SJSA1 (cell line): Measurements from ENCODE around the gene HMGCS2. TPM values are rescaled to one million over a fixed set of nuclear protein-coding genes. Genes with fewer than 3 reads are reported as not detected.

Source experiments
- DNase-seq, 2 experiments: peaks; one replicate each; pipeline ENCODE4 v3.0.0-alpha.2; 2015 to 2020; ENCODE audit warnings: low spot score in 2 of 2, low read depth in 1 of 2
- H3K27ac ChIP-seq: fragments of 250-450 bp; sonication (Bioruptor Pico); 2 replicates; pipeline ENCODE4 v1.5.1; 2020; ENCODE audit warnings: mild to moderate bottlenecking, moderate library complexity
- H3K27me3 ChIP-seq: fragments of 250-450 bp; sonication (Bioruptor Pico); replicated peaks from 2 replicates; pipeline ENCODE4 v1.5.1; 2020; ENCODE audit warnings: mild to moderate bottlenecking, moderate library complexity
- H3K36me3 ChIP-seq: fragments of 250-450 bp; sonication (Bioruptor Pico); 2 replicates; pipeline ENCODE4 v1.5.1; 2020; ENCODE audit warnings: mild to moderate bottlenecking
- H3K4me1 ChIP-seq: fragments of 250-450 bp; sonication (Bioruptor Pico); replicated peaks from 2 replicates; pipeline ENCODE4 v1.6.1; 2021; ENCODE audit warnings: mild to moderate bottlenecking
- H3K4me3 ChIP-seq: fragments of 250-450 bp; sonication (Bioruptor Pico); 2 replicates; pipeline ENCODE4 v1.5.1; 2020; ENCODE audit warnings: mild to moderate bottlenecking
- H3K9me3 ChIP-seq: fragments of 250-450 bp; sonication (Bioruptor Pico); replicated peaks from 2 replicates; pipeline ENCODE4 v1.5.1; 2020; ENCODE audit warnings: mild to moderate bottlenecking
- total RNA-seq: library from RNA; depleted of rRNA; stranded (reverse); fragments of >200 nt; shearing (Covaris generic); gene quantifications from 2 replicates; pipeline ENCODE4 v1.2.3, GENCODE V29; 2014

Gene HMGCS2
- total RNA-seq, 1 experiment from 2014 or later, result not detected

- DNase-seq, result no peak
- Histone ChIP-seq H3K27me3 (no peaks in the 10 kb centered on the region), H3K9me3 (0 out of 2 replicates have a peak, but pooled peaks cover 1% of the 10 kb centered on the region), H3K4me3 (no peak overlapping the region), H3K27ac (no peak overlapping the region), H3K36me3 (0 out of 2 replicates have a peak, but pooled peaks cover under 1% of the 10 kb centered on the region), H3K4me1 (no peaks in the 10 kb centered on the region)
Observed at GRCh38 chr1:119740896-119741780, 27.6 kb downstream of the HMGCS2 start.

- H3K4me3 ChIP-seq, result no peak overlapping the region
- no peaks in the 10 kb centered on the region for H3K4me1 ChIP-seq
- H3K36me3 ChIP-seq, result 0 out of 2 replicates have a peak, but pooled peaks cover 2% of the 10 kb centered on the region
- DNase-seq, result no peak
- H3K27me3 ChIP-seq, result no peaks in the 10 kb centered on the region
- H3K9me3 ChIP-seq, result no peaks in the 10 kb centered on the region
- no peak overlapping the region for H3K27ac ChIP-seq
Observed at GRCh38 chr1:119740261-119740660, 28.4 kb downstream of the HMGCS2 start.

GRCh38 chr1:119739150-119739549 lies 29.6 kb downstream of the HMGCS2 start:
- DNase-seq, result no peak
- Histone ChIP-seq H3K27me3 (no peaks in the 10 kb centered on the region), H3K4me3 (no peak overlapping the region), H3K4me1 (no peaks in the 10 kb centered on the region), H3K27ac (no peak overlapping the region), H3K9me3 (no peaks in the 10 kb centered on the region), H3K36me3 (0 out of 2 replicates have a peak, but pooled peaks cover 2% of the 10 kb centered on the region)

- Histone ChIP-seq H3K9me3 (no peaks in the 10 kb centered on the region), H3K27ac (no peak overlapping the region), H3K27me3 (no peaks in the 10 kb centered on the region), H3K4me1 (no peaks in the 10 kb centered on the region), H3K36me3 (0 out of 2 replicates have a peak, but pooled peaks cover 2% of the 10 kb centered on the region), H3K4me3 (no peak overlapping the region)
- DNase-seq, result no peak
Observed at GRCh38 chr1:119738100-119738720, 30.5 kb downstream of the HMGCS2 start.

GRCh38 chr1:119737040-119737682 lies 31.5 kb downstream of the HMGCS2 start:
- no peak for DNase-seq
- Histone ChIP-seq H3K9me3 (no peaks in the 10 kb centered on the region), H3K4me1 (no peaks in the 10 kb centered on the region), H3K36me3 (0 out of 2 replicates have a peak, but pooled peaks cover 2% of the 10 kb centered on the region), H3K27ac (no peak overlapping the region), H3K27me3 (no peaks in the 10 kb centered on the region), H3K4me3 (no peak overlapping the region)

GRCh38 chr1:119736649-119737039 lies 32.1 kb downstream of the HMGCS2 start:
- H3K36me3 ChIP-seq, result 0 out of 2 replicates have a peak, but pooled peaks cover 2% of the 10 kb centered on the region
- no peak for DNase-seq
- H3K4me3 ChIP-seq, result no peak overlapping the region
- no peaks in the 10 kb centered on the region for H3K27me3 ChIP-seq
- no peaks in the 10 kb centered on the region for H3K9me3 ChIP-seq
- H3K4me1 ChIP-seq, result no peaks in the 10 kb centered on the region
- H3K27ac ChIP-seq, result no peak overlapping the region

- H3K36me3 ChIP-seq, result peaks cover 2% of the 10 kb centered on the region; the same call in 1 of the 2 replicates
Observed at GRCh38 chr1:119735217-119735616, 33.5 kb downstream of the HMGCS2 start.

GRCh38 chr1:119733754-119734153 lies 35.0 kb downstream of the HMGCS2 start:
- no peak for DNase-seq
- Histone ChIP-seq H3K27me3 (no peaks in the 10 kb centered on the region), H3K36me3 (peaks cover 2% of the 10 kb centered on the region; the same call in 1 of the 2 replicates), H3K4me1 (no peaks in the 10 kb centered on the region), H3K4me3 (no peak overlapping the region), H3K9me3 (no peaks in the 10 kb centered on the region), H3K27ac (no peak overlapping the region)

More at GRCh38 chr1:119735217-119735616, 33.5 kb downstream of the HMGCS2 start:
- Histone ChIP-seq H3K4me1 (no peaks in the 10 kb centered on the region), H3K27ac (no peak overlapping the region), H3K27me3 (no peaks in the 10 kb centered on the region), H3K9me3 (no peaks in the 10 kb centered on the region), H3K4me3 (no peak overlapping the region)
- no peak for DNase-seq

GRCh38 chr1:119732465-119733168 lies 36.1 kb downstream of the HMGCS2 start:
- Histone ChIP-seq H3K27me3 (no peaks in the 10 kb centered on the region), H3K4me3 (no peak overlapping the region), H3K36me3 (peaks cover 2% of the 10 kb centered on the region; the same call in 1 of the 2 replicates), H3K27ac (no peak overlapping the region), H3K9me3 (no peaks in the 10 kb centered on the region), H3K4me1 (no peaks in the 10 kb centered on the region)
- DNase-seq, result no peak

GRCh38 chr1:119731741-119732430 lies 36.8 kb downstream of the HMGCS2 start:
- no peak overlapping the region for H3K4me3 ChIP-seq
- peaks cover 2% of the 10 kb centered on the region; the same call in 1 of the 2 replicates for H3K36me3 ChIP-seq
- H3K27ac ChIP-seq, result no peak overlapping the region
- no peaks in the 10 kb centered on the region for H3K9me3 ChIP-seq
- no peak for DNase-seq
- no peaks in the 10 kb centered on the region for H3K4me1 ChIP-seq
- no peaks in the 10 kb centered on the region for H3K27me3 ChIP-seq

GRCh38 chr1:119731060-119731459 lies 37.6 kb downstream of the HMGCS2 start:
- no peak overlapping the region for H3K4me3 ChIP-seq
- no peaks in the 10 kb centered on the region for H3K9me3 ChIP-seq
- H3K27me3 ChIP-seq, result no peaks in the 10 kb centered on the region
- peaks cover 1% of the 10 kb centered on the region; the same call in 1 of the 2 replicates for H3K36me3 ChIP-seq
- no peak for DNase-seq
- H3K27ac ChIP-seq, result no peak overlapping the region
- no peaks in the 10 kb centered on the region for H3K4me1 ChIP-seq

- no peaks in the 10 kb centered on the region for H3K4me1 ChIP-seq
- no peak for DNase-seq
- no peaks in the 10 kb centered on the region; the same call in 1 of the 2 replicates for H3K36me3 ChIP-seq
- no peaks in the 10 kb centered on the region for H3K27me3 ChIP-seq
- H3K4me3 ChIP-seq, result no peak overlapping the region
- no peaks in the 10 kb centered on the region for H3K9me3 ChIP-seq
- H3K27ac ChIP-seq, result no peak overlapping the region
Observed at GRCh38 chr1:119729044-119729443, 39.7 kb downstream of the HMGCS2 start.

- H3K4me1 ChIP-seq, result no peaks in the 10 kb centered on the region
- no peak for DNase-seq
Observed at GRCh38 chr1:119727991-119728390, 40.7 kb downstream of the HMGCS2 start.

More at GRCh38 chr1:119727991-119728390, 40.7 kb downstream of the HMGCS2 start:
- no peaks in the 10 kb centered on the region; the same call in 1 of the 2 replicates for H3K36me3 ChIP-seq
- H3K27me3 ChIP-seq, result no peaks in the 10 kb centered on the region
- H3K27ac ChIP-seq, result no peak overlapping the region
- H3K4me3 ChIP-seq, result no peak overlapping the region
- H3K9me3 ChIP-seq, result no peaks in the 10 kb centered on the region
